HT-29 (cell line): ENCODE results near the gene RSRC1. TPM values are rescaled to one million over a fixed set of nuclear protein-coding genes. Genes with fewer than 3 reads are reported as not detected.
"Not testable (repeated sequence)": the region's sequence is repeated elsewhere in the genome, so short reads cannot be mapped to it uniquely, and the experiment has no call there.

ENCODE experiments used
- DNase-seq: peaks from one replicate; pipeline ENCODE4 v3.0.0-alpha.2; 2015; ENCODE audit warnings: low spot score
- total RNA-seq: library from RNA; depleted of rRNA; stranded (reverse); fragments of >200 nt; shearing (Covaris generic); gene quantifications from 2 replicates; pipeline ENCODE4 v1.2.3, GENCODE V29; 2014

Gene RSRC1
- total RNA-seq, 1 experiment from 2014 or later: 17.4 TPM

- DNase-seq: no peak
Measured at GRCh38 chr3:158522221-158523136, 412.6 kb downstream of the RSRC1 start.

- DNase-seq: no peak
Measured at GRCh38 chr3:158528076-158528674, 418.3 kb downstream of the RSRC1 start.

- DNase-seq: peak; percentile 6
Measured at GRCh38 chr3:158531334-158531733, 421.4 kb downstream of the RSRC1 start.

GRCh38 chr3:158532099-158532734 is 422.3 kb downstream of the RSRC1 start:
- DNase-seq: peak; percentile 72

- DNase-seq: no peak
Measured at GRCh38 chr3:158535918-158536317, 426.0 kb downstream of the RSRC1 start.

GRCh38 chr3:158539414-158540014 is 429.6 kb downstream of the RSRC1 start:
- peak; percentile 77 for DNase-seq

GRCh38 chr3:158540066-158540465 is 430.2 kb downstream of the RSRC1 start:
- no peak for DNase-seq

GRCh38 chr3:158548691-158549090 is 438.8 kb downstream of the RSRC1 start:
- no peak for DNase-seq

GRCh38 chr3:158549938-158550337 is 440.0 kb downstream of the RSRC1 start:
- not testable (repeated sequence) for DNase-seq

- no peak for DNase-seq
Measured at GRCh38 chr3:158552124-158552523, 442.2 kb downstream of the RSRC1 start.

GRCh38 chr3:158559504-158559903 is 449.6 kb downstream of the RSRC1 start:
- DNase-seq: no peak

GRCh38 chr3:158560979-158561378 is 451.1 kb downstream of the RSRC1 start:
- DNase-seq: no peak

GRCh38 chr3:158562674-158563073 is 452.8 kb downstream of the RSRC1 start:
- no peak for DNase-seq

GRCh38 chr3:158563076-158563475 is 453.2 kb downstream of the RSRC1 start:
- no peak for DNase-seq

- DNase-seq: no peak
Measured at GRCh38 chr3:158565076-158565475, 455.2 kb downstream of the RSRC1 start.

GRCh38 chr3:158568784-158569183 is 458.9 kb downstream of the RSRC1 start:
- DNase-seq: no peak

GRCh38 chr3:158569794-158570193 is 459.9 kb downstream of the RSRC1 start:
- DNase-seq: no peak

GRCh38 chr3:158570999-158571702 is 461.3 kb downstream of the RSRC1 start, which contains the start of gene MLF1:
MLF1 (plus strand) TSS chr3:158571194; CDS start chr3:158571301, 107 bp downstream.
- DNase-seq: peak; percentile 94

- DNase-seq: no peak
Measured at GRCh38 chr3:158571969-158572765, 462.3 kb downstream of the RSRC1 start.

GRCh38 chr3:158572766-158573060 is 462.8 kb downstream of the RSRC1 start:
- no peak for DNase-seq

- no peak for DNase-seq
Measured at GRCh38 chr3:158573714-158574113, 463.8 kb downstream of the RSRC1 start.
